Measurements from ENCODE around the gene FAM89A.

DNA sequence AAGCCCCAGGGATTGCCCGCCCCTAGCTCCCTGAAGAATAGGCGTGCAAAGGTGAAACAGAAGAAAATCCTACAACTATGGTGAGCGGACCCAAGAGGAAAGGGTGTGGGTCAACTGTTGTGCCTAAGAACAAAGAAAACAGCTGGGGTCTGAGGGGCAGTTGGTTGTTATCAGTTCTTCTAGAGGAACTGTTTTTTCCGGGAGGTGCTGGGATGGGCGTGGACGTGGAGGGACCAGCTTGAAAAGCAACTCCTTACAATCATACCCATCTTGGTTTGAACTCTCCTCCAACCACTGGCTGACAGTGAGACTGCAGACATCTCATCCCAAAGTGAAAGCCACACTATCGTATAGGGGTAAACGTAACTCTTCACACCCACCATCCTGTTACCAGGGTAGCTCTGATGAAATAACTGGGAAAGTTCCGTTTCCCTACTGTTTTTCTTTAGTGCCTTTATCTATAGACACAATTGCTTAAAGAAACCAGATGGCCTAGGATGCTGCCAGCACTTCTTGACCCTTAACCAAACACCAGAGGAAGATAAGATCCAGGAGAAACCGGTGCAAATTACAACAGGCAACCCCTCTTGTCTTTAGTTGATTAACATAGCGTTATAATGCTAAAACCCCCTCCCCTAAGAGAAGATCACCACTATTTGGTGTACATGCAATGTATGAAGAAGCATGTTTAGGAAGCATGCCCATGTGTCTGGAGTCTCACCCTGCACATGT, 25.6 kb upstream of the FAM89A start:
- TF ChIP-seq, protein P1, sequence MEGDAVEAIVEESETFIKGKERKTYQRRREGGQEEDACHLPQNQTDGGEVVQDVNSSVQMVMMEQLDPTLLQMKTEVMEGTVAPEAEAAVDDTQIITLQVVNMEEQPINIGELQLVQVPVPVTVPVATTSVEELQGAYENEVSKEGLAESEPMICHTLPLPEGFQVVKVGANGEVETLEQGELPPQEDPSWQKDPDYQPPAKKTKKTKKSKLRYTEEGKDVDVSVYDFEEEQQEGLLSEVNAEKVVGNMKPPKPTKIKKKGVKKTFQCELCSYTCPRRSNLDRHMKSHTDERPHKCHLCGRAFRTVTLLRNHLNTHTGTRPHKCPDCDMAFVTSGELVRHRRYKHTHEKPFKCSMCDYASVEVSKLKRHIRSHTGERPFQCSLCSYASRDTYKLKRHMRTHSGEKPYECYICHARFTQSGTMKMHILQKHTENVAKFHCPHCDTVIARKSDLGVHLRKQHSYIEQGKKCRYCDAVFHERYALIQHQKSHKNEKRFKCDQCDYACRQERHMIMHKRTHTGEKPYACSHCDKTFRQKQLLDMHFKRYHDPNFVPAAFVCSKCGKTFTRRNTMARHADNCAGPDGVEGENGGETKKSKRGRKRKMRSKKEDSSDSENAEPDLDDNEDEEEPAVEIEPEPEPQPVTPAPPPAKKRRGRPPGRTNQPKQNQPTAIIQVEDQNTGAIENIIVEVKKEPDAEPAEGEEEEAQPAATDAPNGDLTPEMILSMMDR (IDR thresholded peaks at IDR 0.05) = no peak
- no peak for TF ChIP-seq EP300 (IDR thresholded peaks at IDR 0.05)

All from tibial nerve (tissue), 4 donors.